ENCODE data around the gene DLST.

DLST gene

GRCh38 chr14:74938531-74939495, 57.1 kb downstream of the DLST start:
- no peaks in the 10 kb centered on the region for H3K27me3 ChIP-seq (ENCODE audit: insufficient read depth, poor library complexity, severe bottlenecking)
- DNase-seq (ENCODE audit: low read depth in 1 of 2, low spot score in 1 of 2): no peak
- peak overlapping the region; percentile 83 for H3K27ac ChIP-seq (replicated peaks)
- H3K4me3 ChIP-seq (replicated peaks; ENCODE audit: insufficient read depth, low read length): no peak overlapping the region
- TF ChIP-seq SPI1 (IDR thresholded peaks at IDR 0.05; ENCODE audit: borderline replicate concordance, low read depth) (no peak), REST (IDR thresholded peaks at IDR 0.05; ENCODE audit: insufficient replicate concordance, low read depth) (no peak), POLR2AphosphoS5 (IDR thresholded peaks at IDR 0.05; ENCODE audit: low read depth) (no peak), CTCF (IDR thresholded peaks at IDR 0.05; ENCODE audit: insufficient read depth, low read length) (no peak), GABPA (IDR thresholded peaks at IDR 0.05; ENCODE audit: low read depth) (no peak)

- H3K27ac ChIP-seq (replicated peaks): peak overlapping the region; percentile 38
- no peak overlapping the region for H3K4me3 ChIP-seq (replicated peaks; ENCODE audit: insufficient read depth, low read length)
These were observed 59.3 kb downstream of the DLST start for GRCh38 chr14:74940956-74941565.

More at GRCh38 chr14:74940956-74941565, 59.3 kb downstream of the DLST start:
- H3K27me3 ChIP-seq (ENCODE audit: insufficient read depth, poor library complexity, severe bottlenecking): no peaks in the 10 kb centered on the region
- no peak for TF ChIP-seq CTCF (IDR thresholded peaks at IDR 0.05; ENCODE audit: insufficient read depth, low read length)
- no peak for TF ChIP-seq POLR2AphosphoS5 (IDR thresholded peaks at IDR 0.05; ENCODE audit: low read depth)
- no peak for TF ChIP-seq SPI1 (IDR thresholded peaks at IDR 0.05; ENCODE audit: borderline replicate concordance, low read depth)
- no peak for TF ChIP-seq REST (IDR thresholded peaks at IDR 0.05; ENCODE audit: insufficient replicate concordance, low read depth)
- no peak for TF ChIP-seq GABPA (IDR thresholded peaks at IDR 0.05; ENCODE audit: low read depth)
- DNase-seq (ENCODE audit: low read depth in 1 of 2, low spot score in 1 of 2): no peak

All from HL-60 (cell line).